ENCODE data around the gene C1orf167.

C1orf167 gene

GRCh38 chr1:11838349-11839272 lies 76.6 kb downstream of the C1orf167 start:
- peak; percentile 83 for DNase-seq
